CD14-positive monocyte (primary cell): ENCODE results near the gene PLEKHO1. TPM values are rescaled to one million over a fixed set of nuclear protein-coding genes. Genes with fewer than 3 reads are reported as not detected.

Experiments
- DNase-seq, 3 donors: peaks; one replicate each; pipeline ENCODE4 v3.0.0-alpha.2; 2011 to 2022
- H2AFZ ChIP-seq: 2 replicates; pipeline ENCODE4 v1.6.0; 2012; ENCODE audit warnings: mild to moderate bottlenecking, low read depth, low read length, inconsistent platforms; ENCODE audit not compliant: insufficient read depth, poor library complexity, severe bottlenecking
- H3K27ac ChIP-seq, 2 donors: 1 replicate in 1 of 2; 2 replicates in 1 of 2; pipeline ENCODE4 v1.5.1; 2012 to 2013; ENCODE audit warnings: low read length in 2 of 2, control low read depth in 1 of 2, inconsistent platforms in 1 of 2, low read depth in 1 of 2, mild to moderate bottlenecking in 1 of 2
- H3K27me3 ChIP-seq, 2 donors: one replicate each; pipeline versions ENCODE4 v1.6.0 to v1.6.1; 2011 to 2013; ENCODE audit warnings: low read length in 2 of 2; ENCODE audit not compliant: control insufficient read depth in 2 of 2, insufficient read depth in 2 of 2
- H3K36me3 ChIP-seq, 2 donors: replicated peaks in 1 of 2; 1 replicate in 1 of 2; 2 replicates in 1 of 2; pipeline versions ENCODE4 v1.5.1 to v1.6.1; 2012 to 2013; ENCODE audit warnings: low read length in 2 of 2, control low read depth in 1 of 2, inconsistent platforms in 1 of 2, mild to moderate bottlenecking in 1 of 2; ENCODE audit not compliant: insufficient read depth in 2 of 2, control insufficient read depth in 1 of 2
- H3K4me1 ChIP-seq, 2 donors: 1 replicate in 1 of 2; 2 replicates in 1 of 2; pipeline versions ENCODE4 v1.5.1 to v1.6.1; 2012 to 2013; ENCODE audit warnings: low read length in 2 of 2, control low read depth in 1 of 2, inconsistent platforms in 1 of 2, mild to moderate bottlenecking in 1 of 2, moderate library complexity in 1 of 2; ENCODE audit not compliant: insufficient read depth in 2 of 2, control insufficient read depth in 1 of 2
- H3K4me2 ChIP-seq: replicated peaks from 2 replicates; pipeline ENCODE3; 2012; ENCODE audit warnings: low read length, moderate library complexity, mild to moderate bottlenecking; ENCODE audit not compliant: poor library complexity, severe bottlenecking; ENCODE audit errors: extremely low read depth
- H3K4me3 ChIP-seq, 3 experiments: fragments of 200-600 bp in 1 of 3; sonication (generic) in 1 of 3; replicated peaks in 1 of 3; 1 replicate in 2 of 3; 2 replicates in 1 of 3; pipeline ENCODE4 v1.5.1; 2011 to 2013; ENCODE audit warnings: low read length in 3 of 3, mild to moderate bottlenecking in 3 of 3, control low read depth in 2 of 3, low read depth in 2 of 3, inconsistent platforms in 1 of 3, moderate library complexity in 1 of 3
- H3K79me2 ChIP-seq: 2 replicates; pipeline ENCODE4 v1.6.0; 2012; ENCODE audit warnings: mild to moderate bottlenecking, control low read depth, inconsistent platforms, low read length, moderate library complexity; ENCODE audit not compliant: insufficient read depth
- H3K9ac ChIP-seq: 2 replicates; pipeline ENCODE4 v1.6.0; 2017; ENCODE audit warnings: low read length, mild to moderate bottlenecking; ENCODE audit not compliant: insufficient read depth, poor library complexity, severe bottlenecking
- H3K9me3 ChIP-seq, 2 donors: replicated peaks in 1 of 2; 1 replicate in 1 of 2; 2 replicates in 1 of 2; pipeline versions ENCODE4 v1.5.1 to v1.6.1; 2012 to 2013; ENCODE audit warnings: low read length in 2 of 2, control low read depth in 1 of 2; ENCODE audit not compliant: control insufficient read depth in 1 of 2, insufficient read depth in 1 of 2
- H4K20me1 ChIP-seq: 2 replicates; pipeline ENCODE4 v1.6.0; 2012; ENCODE audit warnings: mild to moderate bottlenecking, low read length, control low read depth, moderate library complexity; ENCODE audit not compliant: insufficient read depth
- H3K27ac Mint-ChIP-seq, 7 donors: one replicate each; pipeline ENCODE4 v1.8.0; 2020; ENCODE audit warnings: mild to moderate bottlenecking in 7 of 7, mixed read lengths in 7 of 7, moderate library complexity in 6 of 7, inconsistent platforms in 2 of 7
- H3K27me3 Mint-ChIP-seq, 3 donors: one replicate each; pipeline ENCODE4 v1.8.0; 2021 to 2022; ENCODE audit warnings: low read depth in 3 of 3, mild to moderate bottlenecking in 3 of 3, mixed read lengths in 3 of 3, moderate library complexity in 3 of 3, inconsistent platforms in 1 of 3
- H3K36me3 Mint-ChIP-seq, 2 donors: one replicate each; pipeline ENCODE4 v1.8.0; 2020; ENCODE audit warnings: mixed read lengths in 2 of 2, inconsistent platforms in 1 of 2, mild to moderate bottlenecking in 1 of 2
- H3K4me1 Mint-ChIP-seq: one replicate; pipeline ENCODE4 v1.8.0; 2020; ENCODE audit warnings: mild to moderate bottlenecking, mixed read lengths
- H3K4me3 Mint-ChIP-seq, 2 donors: one replicate each; pipeline ENCODE4 v1.8.0; 2020; ENCODE audit warnings: mild to moderate bottlenecking in 2 of 2, mixed read lengths in 2 of 2, moderate library complexity in 1 of 2
- H3K9me3 Mint-ChIP-seq, 7 donors: one replicate each; pipeline ENCODE4 v1.8.0; 2020 to 2022; ENCODE audit warnings: mixed read lengths in 7 of 7, mild to moderate bottlenecking in 6 of 7, moderate library complexity in 6 of 7, inconsistent platforms in 2 of 7
- WGBS: methylation state at CpG from one replicate; pipeline ENCODE4 v1.1.5; 2013; ENCODE audit warnings: missing lambda C conversion rate; ENCODE audit not compliant: insufficient coverage; 5-methylcytosine and 5-hydroxymethylcytosine counted together
- intact Hi-C, 2 donors: fragments of 100-400 bp; cut with micrococcal nuclease; formaldehyde crosslinking; loops; one replicate each; pipeline versions ENCODE4 v1.15.0 to v1.15.1; 2023
- polyA plus RNA-seq, 3 donors: library from polyadenylated mRNA; depleted of rRNA in 1 of 3; unstranded in 2 of 3; stranded (reverse) in 1 of 3; fragments of 300-500 nt in 2 of 3; fragments of >200 nt in 1 of 3; fragmentation: Illumina TruSeq in 2 of 3; gene quantifications; 1 replicate in 2 of 3; 2 replicates in 1 of 3; pipeline ENCODE4 v1.2.3, GENCODE V29; 2012 to 2021
- TF ChIP-seq, protein P1 (sequence below): fragments of 200-600 bp; IDR thresholded peaks from one replicate; pipeline ENCODE4 v1.8.0; 2022; ENCODE audit warnings: antibody characterized with exemption, mild to moderate bottlenecking

PLEKHO1 gene
- polyA plus RNA-seq, 3 donors = 87.2 to 170 (median 110) TPM

DNA sequence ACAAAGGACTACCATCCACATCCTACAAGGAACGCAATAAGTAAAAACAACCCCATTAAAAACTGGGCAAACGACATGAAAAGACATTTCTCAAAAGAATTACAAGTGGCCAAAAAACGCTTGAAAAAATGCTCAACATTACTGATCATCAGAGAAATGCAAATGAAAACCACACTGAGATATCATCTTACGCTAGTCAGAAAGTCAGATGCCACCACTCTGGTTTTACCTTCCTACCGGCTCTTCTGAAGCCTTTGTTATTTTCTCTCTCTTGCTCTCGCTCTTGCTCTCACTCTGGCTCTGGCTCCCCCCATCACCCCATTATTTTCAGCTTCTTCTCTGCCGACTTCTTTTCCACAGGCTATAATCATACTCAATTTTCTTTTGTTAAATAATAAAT lies 43.4 kb upstream of the PLEKHO1 start:
- intact Hi-C loops = no loop called here
- Histone ChIP-seq H2AFZ (no peak overlapping the region), H3K79me2 (no peaks in the 10 kb centered on the region), H3K4me3 (no peak overlapping the region), H4K20me1 (no peaks in the 10 kb centered on the region), H3K4me1 (peaks cover 0 to 10% of the 10 kb centered on the region in 2 donors), H3K9me3 (no peaks in the 10 kb centered on the region), H3K4me2 (no peak overlapping the region), H3K9ac (no peak overlapping the region), H3K36me3 (peaks cover 11 to 27% of the 10 kb centered on the region in 2 donors), H3K27me3 (no peaks in the 10 kb centered on the region), H3K27ac (no peak overlapping the region)
- Mint-ChIP-seq H3K9me3 (no peaks in the 10 kb centered on the region), H3K4me1 (peaks cover 17% of the 10 kb centered on the region), H3K36me3 (peaks cover 30 to 32% of the 10 kb centered on the region in 2 donors), H3K27ac (no peak overlapping the region), H3K4me3 (no peak overlapping the region), H3K27me3 (peaks cover 0 to 3% (median 0%) of the 10 kb centered on the region in 3 donors)
- DNase-seq = no peak
- WGBS = 95% methylated on average over 3 of the region's 7 CpGs
- TF ChIP-seq, protein P1, sequence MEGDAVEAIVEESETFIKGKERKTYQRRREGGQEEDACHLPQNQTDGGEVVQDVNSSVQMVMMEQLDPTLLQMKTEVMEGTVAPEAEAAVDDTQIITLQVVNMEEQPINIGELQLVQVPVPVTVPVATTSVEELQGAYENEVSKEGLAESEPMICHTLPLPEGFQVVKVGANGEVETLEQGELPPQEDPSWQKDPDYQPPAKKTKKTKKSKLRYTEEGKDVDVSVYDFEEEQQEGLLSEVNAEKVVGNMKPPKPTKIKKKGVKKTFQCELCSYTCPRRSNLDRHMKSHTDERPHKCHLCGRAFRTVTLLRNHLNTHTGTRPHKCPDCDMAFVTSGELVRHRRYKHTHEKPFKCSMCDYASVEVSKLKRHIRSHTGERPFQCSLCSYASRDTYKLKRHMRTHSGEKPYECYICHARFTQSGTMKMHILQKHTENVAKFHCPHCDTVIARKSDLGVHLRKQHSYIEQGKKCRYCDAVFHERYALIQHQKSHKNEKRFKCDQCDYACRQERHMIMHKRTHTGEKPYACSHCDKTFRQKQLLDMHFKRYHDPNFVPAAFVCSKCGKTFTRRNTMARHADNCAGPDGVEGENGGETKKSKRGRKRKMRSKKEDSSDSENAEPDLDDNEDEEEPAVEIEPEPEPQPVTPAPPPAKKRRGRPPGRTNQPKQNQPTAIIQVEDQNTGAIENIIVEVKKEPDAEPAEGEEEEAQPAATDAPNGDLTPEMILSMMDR = no peak

DNA sequence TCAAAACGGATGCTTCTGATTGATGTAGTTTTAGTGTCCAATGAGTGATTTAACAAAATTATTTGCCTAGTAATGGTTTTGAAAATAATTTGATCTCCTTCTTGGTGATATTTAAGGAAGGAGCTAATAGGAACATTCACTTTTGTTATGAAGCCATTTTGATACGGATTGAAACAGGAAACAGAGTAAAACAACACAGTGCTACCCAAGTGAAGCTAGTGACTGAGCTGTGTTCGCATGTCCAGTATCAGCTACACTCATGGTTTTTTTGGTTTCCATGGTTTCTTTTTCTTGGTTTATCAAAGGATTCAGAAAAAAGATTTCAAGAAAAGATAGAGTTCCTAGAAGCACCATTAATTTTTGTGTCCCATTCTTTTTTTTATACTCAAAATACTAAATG lies 40.1 kb upstream of the PLEKHO1 start:
- Histone ChIP-seq H3K9ac (no peak overlapping the region), H3K79me2 (no peaks in the 10 kb centered on the region), H3K9me3 (peaks cover 0 to 5% of the 10 kb centered on the region in 2 donors), H3K27me3 (no peaks in the 10 kb centered on the region), H3K4me2 (peak overlapping the region; percentile 2), H3K27ac (no peak overlapping the region), H3K36me3 (peaks cover 14 to 38% of the 10 kb centered on the region in 2 donors), H2AFZ (peak overlapping the region; percentile 55), H4K20me1 (no peaks in the 10 kb centered on the region), H3K4me1 (peaks cover 0 to 10% of the 10 kb centered on the region in 2 donors), H3K4me3 (peak overlapping the region in 1 of 3 experiments; percentile 20)
- H3K4me1 Mint-ChIP-seq = peaks cover 15% of the 10 kb centered on the region
- peak overlapping the region in 1 of 2 donors; percentile 37 for H3K4me3 Mint-ChIP-seq
- peaks cover 0 to 11% (median 7%) of the 10 kb centered on the region in 7 donors for H3K9me3 Mint-ChIP-seq
- H3K36me3 Mint-ChIP-seq = peaks cover 40 to 46% of the 10 kb centered on the region in 2 donors
- 17% methylated on average over 2 of the region's 3 CpGs for WGBS
- no peaks in the 10 kb centered on the region for H3K27me3 Mint-ChIP-seq
- peak overlapping the region in 1 of 7 donors; percentile 7 for H3K27ac Mint-ChIP-seq
- intact Hi-C loops = no loop called here
- DNase-seq = peak in 1 of 3 donors; percentile 12
- TF ChIP-seq, protein P1 = no peak
